ENCODE measurements around the gene PTPRM. TPM values are rescaled to one million over a fixed set of nuclear protein-coding genes. Genes with fewer than 3 reads are reported as not detected.
A peak's percentile ranks its signal among the peaks of the same experiment; 100 is the strongest.

Gene PTPRM
- total RNA-seq, 1 donor, result 84.7 TPM

GRCh38 chr18:8272254-8272653, 705.1 kb downstream of the PTPRM start:
- Histone ChIP-seq H3K4me2 (ENCODE audit: insufficient read depth, low read length) (no peak overlapping the region), H3K27ac (ENCODE audit: low read depth, low read length) (no peak overlapping the region), H2AFZ (ENCODE audit: low read length) (no peak overlapping the region), H3K4me1 (ENCODE audit: insufficient read depth, low read length) (no peaks in the 10 kb centered on the region), H4K20me1 (ENCODE audit: insufficient read depth, low read length) (no peaks in the 10 kb centered on the region), H3K27me3 (ENCODE audit: insufficient read depth, low read length) (no peaks in the 10 kb centered on the region), H3K9me3 (ENCODE audit: low read depth, low read length) (no peaks in the 10 kb centered on the region), H3K79me2 (ENCODE audit: insufficient read depth, low read length) (no peaks in the 10 kb centered on the region), H3K36me3 (ENCODE audit: insufficient read depth, low read length) (no peaks in the 10 kb centered on the region), H3K4me3 (ENCODE audit: insufficient read depth, low read length) (no peak overlapping the region)
- TF ChIP-seq, protein P1, sequence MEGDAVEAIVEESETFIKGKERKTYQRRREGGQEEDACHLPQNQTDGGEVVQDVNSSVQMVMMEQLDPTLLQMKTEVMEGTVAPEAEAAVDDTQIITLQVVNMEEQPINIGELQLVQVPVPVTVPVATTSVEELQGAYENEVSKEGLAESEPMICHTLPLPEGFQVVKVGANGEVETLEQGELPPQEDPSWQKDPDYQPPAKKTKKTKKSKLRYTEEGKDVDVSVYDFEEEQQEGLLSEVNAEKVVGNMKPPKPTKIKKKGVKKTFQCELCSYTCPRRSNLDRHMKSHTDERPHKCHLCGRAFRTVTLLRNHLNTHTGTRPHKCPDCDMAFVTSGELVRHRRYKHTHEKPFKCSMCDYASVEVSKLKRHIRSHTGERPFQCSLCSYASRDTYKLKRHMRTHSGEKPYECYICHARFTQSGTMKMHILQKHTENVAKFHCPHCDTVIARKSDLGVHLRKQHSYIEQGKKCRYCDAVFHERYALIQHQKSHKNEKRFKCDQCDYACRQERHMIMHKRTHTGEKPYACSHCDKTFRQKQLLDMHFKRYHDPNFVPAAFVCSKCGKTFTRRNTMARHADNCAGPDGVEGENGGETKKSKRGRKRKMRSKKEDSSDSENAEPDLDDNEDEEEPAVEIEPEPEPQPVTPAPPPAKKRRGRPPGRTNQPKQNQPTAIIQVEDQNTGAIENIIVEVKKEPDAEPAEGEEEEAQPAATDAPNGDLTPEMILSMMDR (IDR thresholded peaks at IDR 0.05; ENCODE audit: extremely low read depth, low read depth, low read length), result no peak
- DNase-seq (ENCODE audit: insufficient read length, low spot score, missing footprints), result no peak

DNA sequence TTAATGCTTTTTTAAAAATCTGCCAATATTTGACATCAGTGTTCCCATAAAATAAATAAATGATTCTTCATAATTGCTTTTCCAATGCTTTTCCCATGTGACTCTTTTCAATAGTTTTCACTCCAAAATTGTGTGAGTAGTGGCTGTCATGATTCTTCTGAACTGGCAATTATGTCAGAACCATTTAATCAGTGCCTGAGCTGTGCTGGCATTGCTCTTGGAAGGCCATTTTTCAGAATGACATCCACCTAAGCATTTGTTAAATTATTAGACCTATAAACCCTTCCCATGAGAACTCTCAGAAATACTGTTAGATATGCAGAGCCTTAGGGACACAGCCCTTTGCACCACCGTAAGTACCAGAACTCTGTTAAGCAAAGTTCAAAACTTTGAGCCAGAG, 707.3 kb downstream of the PTPRM start:
- H3K4me2 ChIP-seq (ENCODE audit: insufficient read depth, low read length), result no peak overlapping the region
- H3K79me2 ChIP-seq (ENCODE audit: insufficient read depth, low read length), result no peaks in the 10 kb centered on the region
- no peak for DNase-seq (ENCODE audit: insufficient read length, low spot score, missing footprints)
- H2AFZ ChIP-seq (ENCODE audit: low read length), result no peak overlapping the region
- no peaks in the 10 kb centered on the region for H3K4me1 ChIP-seq (ENCODE audit: insufficient read depth, low read length)
- no peaks in the 10 kb centered on the region for H4K20me1 ChIP-seq (ENCODE audit: insufficient read depth, low read length)
- H3K27ac ChIP-seq (ENCODE audit: low read depth, low read length), result no peak overlapping the region
- H3K4me3 ChIP-seq (ENCODE audit: insufficient read depth, low read length), result no peak overlapping the region
- H3K9me3 ChIP-seq (ENCODE audit: low read depth, low read length), result no peaks in the 10 kb centered on the region
- H3K36me3 ChIP-seq (ENCODE audit: insufficient read depth, low read length), result no peaks in the 10 kb centered on the region
- TF ChIP-seq, protein P1 (IDR thresholded peaks at IDR 0.05; ENCODE audit: extremely low read depth, low read depth, low read length), result no peak
- no peaks in the 10 kb centered on the region for H3K27me3 ChIP-seq (ENCODE audit: insufficient read depth, low read length)

GRCh38 chr18:8276406-8276805, 709.3 kb downstream of the PTPRM start:
- Histone ChIP-seq H3K27ac (ENCODE audit: low read depth, low read length) (no peak overlapping the region), H4K20me1 (ENCODE audit: insufficient read depth, low read length) (no peaks in the 10 kb centered on the region), H3K27me3 (ENCODE audit: insufficient read depth, low read length) (no peaks in the 10 kb centered on the region), H3K4me3 (ENCODE audit: insufficient read depth, low read length) (no peak overlapping the region), H3K4me2 (ENCODE audit: insufficient read depth, low read length) (no peak overlapping the region), H2AFZ (ENCODE audit: low read length) (no peak overlapping the region), H3K4me1 (ENCODE audit: insufficient read depth, low read length) (no peaks in the 10 kb centered on the region), H3K9me3 (ENCODE audit: low read depth, low read length) (no peaks in the 10 kb centered on the region), H3K79me2 (ENCODE audit: insufficient read depth, low read length) (no peaks in the 10 kb centered on the region), H3K36me3 (ENCODE audit: insufficient read depth, low read length) (no peaks in the 10 kb centered on the region)
- peak; percentile 36 for DNase-seq (ENCODE audit: insufficient read length, low spot score, missing footprints)
- TF ChIP-seq, protein P1 (IDR thresholded peaks at IDR 0.05; ENCODE audit: extremely low read depth, low read depth, low read length), result no peak

DNA sequence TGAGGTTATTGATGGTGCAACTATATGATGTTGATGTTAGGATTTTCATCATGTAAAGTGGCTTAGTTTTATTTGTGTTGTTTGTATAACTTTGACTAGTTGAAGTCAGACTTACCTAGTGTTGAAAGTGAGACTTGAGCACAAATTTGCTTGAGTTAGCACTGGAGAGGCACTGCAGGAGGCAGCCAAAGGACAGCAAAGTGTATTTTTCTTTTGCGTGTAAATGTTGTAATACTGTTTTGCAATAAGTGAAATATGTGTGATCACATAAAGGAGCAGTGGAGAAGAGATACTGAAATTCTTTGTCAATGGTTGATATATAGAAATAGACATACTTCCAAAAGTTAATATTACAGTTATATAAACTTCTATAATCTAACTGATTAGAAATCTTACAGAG, 710.2 kb downstream of the PTPRM start:
- Histone ChIP-seq H3K4me3 (ENCODE audit: insufficient read depth, low read length) (no peak overlapping the region), H2AFZ (ENCODE audit: low read length) (no peak overlapping the region), H3K27me3 (ENCODE audit: insufficient read depth, low read length) (no peaks in the 10 kb centered on the region), H4K20me1 (ENCODE audit: insufficient read depth, low read length) (no peaks in the 10 kb centered on the region), H3K36me3 (ENCODE audit: insufficient read depth, low read length) (no peaks in the 10 kb centered on the region), H3K4me1 (ENCODE audit: insufficient read depth, low read length) (no peaks in the 10 kb centered on the region), H3K4me2 (ENCODE audit: insufficient read depth, low read length) (no peak overlapping the region), H3K27ac (ENCODE audit: low read depth, low read length) (no peak overlapping the region), H3K79me2 (ENCODE audit: insufficient read depth, low read length) (no peaks in the 10 kb centered on the region), H3K9me3 (ENCODE audit: low read depth, low read length) (no peaks in the 10 kb centered on the region)
- TF ChIP-seq, protein P1 (IDR thresholded peaks at IDR 0.05; ENCODE audit: extremely low read depth, low read depth, low read length), result no peak
- no peak for DNase-seq (ENCODE audit: insufficient read length, low spot score, missing footprints)

All from osteoblast (primary cell).